AG10803 (cell line): Measurements from ENCODE around the gene SERPINE3.
A peak's percentile ranks its signal among the peaks of the same experiment; 100 is the strongest.

Experiments
- DNase-seq: peaks from one replicate; pipeline ENCODE4 v3.0.0; 2010; ENCODE audit warnings: low read depth
- H3K4me3 ChIP-seq: 2 replicates; pipeline ENCODE4 v1.5.1; 2011; ENCODE audit warnings: mild to moderate bottlenecking, low read length, control low read depth
- TF ChIP-seq, protein P1 (sequence below): conservative IDR thresholded peaks from 2 replicates; pipeline ENCODE4 v1.5.1; 2011; ENCODE audit warnings: mild to moderate bottlenecking, low read length, control low read depth, inconsistent platforms

SERPINE3 gene

DNA sequence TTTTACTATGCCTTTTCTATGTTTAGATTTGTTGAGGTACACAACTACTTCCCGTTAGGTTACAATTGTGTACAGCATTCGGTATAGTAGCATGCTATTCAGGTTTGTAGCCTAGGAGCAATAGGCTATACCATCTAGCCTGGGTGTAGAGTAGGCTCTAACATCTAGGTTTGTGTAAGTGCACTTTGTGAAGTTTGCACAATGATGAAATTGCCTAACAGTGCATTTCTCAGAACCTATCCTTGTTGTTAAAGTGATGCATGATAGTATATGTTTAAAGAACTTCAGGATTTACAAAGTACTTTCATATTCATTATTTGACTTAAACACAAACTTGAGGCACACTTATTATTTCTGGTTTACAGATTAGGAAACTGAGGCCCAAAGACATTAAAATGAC is 11.5 kb upstream of the SERPINE3 start:
- no peak overlapping the region for H3K4me3 ChIP-seq
- no peak for DNase-seq
- TF ChIP-seq, protein P1, sequence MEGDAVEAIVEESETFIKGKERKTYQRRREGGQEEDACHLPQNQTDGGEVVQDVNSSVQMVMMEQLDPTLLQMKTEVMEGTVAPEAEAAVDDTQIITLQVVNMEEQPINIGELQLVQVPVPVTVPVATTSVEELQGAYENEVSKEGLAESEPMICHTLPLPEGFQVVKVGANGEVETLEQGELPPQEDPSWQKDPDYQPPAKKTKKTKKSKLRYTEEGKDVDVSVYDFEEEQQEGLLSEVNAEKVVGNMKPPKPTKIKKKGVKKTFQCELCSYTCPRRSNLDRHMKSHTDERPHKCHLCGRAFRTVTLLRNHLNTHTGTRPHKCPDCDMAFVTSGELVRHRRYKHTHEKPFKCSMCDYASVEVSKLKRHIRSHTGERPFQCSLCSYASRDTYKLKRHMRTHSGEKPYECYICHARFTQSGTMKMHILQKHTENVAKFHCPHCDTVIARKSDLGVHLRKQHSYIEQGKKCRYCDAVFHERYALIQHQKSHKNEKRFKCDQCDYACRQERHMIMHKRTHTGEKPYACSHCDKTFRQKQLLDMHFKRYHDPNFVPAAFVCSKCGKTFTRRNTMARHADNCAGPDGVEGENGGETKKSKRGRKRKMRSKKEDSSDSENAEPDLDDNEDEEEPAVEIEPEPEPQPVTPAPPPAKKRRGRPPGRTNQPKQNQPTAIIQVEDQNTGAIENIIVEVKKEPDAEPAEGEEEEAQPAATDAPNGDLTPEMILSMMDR, result no peak

DNA sequence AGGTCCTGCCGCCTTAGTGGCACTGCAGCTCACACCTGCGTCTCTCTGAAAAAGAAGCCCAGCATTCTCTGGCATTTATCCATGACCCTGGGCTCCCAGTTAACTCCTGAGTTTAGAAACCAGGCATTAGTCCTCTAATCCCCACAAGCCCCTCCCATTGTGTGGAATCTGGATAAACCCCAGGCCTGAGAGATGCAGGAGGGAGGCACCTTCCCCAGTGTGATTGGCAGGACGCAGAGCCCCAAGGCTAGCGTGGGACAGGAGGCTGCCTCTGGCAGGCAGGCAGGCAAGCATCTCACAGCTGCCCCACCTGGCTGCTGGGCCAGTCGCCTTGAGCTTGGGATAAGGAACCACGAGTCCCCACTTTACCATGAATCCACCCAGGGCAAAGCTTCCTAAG is 11.0 kb upstream of the SERPINE3 start:
- no peak overlapping the region for H3K4me3 ChIP-seq
- DNase-seq, result no peak
- TF ChIP-seq, protein P1, result no peak

DNA sequence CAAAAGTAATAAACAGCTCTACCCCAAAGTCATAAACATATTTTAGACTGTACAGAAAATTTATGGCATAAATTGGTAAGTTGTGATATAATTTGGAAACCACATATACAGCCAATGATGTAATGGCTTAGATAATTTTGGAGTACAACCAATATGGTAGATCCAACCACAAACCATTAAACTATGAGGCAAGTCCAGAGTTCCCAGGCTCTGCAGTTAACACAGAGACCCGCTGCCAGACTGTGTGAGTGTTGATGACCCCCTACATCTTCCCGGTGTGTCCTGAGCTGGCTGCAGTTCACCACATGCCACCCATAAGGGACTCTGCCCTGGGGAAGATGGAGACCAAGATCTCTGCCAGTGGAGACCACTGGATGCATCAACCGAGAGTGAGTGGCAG is 9.9 kb upstream of the SERPINE3 start:
- H3K4me3 ChIP-seq, result no peak overlapping the region
- TF ChIP-seq, protein P1, result no peak
- DNase-seq, result peak; percentile 48

DNA sequence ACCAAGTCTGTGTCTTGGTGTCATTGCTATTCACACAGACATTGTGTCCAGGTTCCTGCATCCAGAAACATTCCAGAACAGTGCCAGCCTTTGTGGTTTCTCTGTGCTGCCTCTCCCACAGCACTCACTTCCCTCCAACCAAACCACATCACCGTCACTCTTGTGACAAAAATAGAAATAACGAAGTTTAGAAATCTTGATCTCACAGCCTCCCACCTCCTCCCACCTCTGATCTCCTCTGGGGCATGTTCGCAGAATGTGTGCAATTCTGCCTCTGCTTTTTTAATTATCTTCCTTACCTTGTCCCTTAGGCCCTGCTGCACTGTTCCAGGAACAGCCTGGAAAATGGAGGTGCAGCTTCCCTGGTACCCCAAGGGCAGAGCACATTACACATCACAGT is 8.7 kb upstream of the SERPINE3 start:
- peak; percentile 81 for DNase-seq
- H3K4me3 ChIP-seq, result no peak overlapping the region
- TF ChIP-seq, protein P1, result no peak

DNA sequence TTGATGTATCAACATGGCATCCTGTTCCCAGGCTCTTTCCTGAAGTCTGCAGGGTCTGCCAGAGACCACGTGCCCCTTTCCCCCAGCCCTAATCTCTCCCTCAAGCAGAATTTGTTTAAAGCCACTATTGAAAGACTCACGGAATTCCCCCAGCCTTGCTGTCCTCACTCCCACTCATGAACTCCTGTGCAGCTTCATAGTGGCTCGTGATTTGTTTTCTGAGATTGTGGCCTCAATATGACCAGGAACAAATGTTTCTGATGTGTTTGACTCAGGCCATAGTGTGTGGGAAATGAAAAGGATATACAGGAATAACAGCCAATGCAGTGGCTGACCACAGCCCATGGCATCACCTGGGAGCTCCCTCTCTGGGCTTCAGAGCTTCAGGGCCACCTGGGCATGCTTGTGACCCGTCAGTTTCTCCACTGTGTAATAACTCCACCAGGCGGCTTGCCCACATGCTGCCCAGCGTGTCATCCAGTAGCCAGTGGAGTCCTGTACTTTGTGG is 8.1 kb upstream of the SERPINE3 start:
- no peak overlapping the region for H3K4me3 ChIP-seq
- no peak for DNase-seq
- TF ChIP-seq, protein P1, result no peak

DNA sequence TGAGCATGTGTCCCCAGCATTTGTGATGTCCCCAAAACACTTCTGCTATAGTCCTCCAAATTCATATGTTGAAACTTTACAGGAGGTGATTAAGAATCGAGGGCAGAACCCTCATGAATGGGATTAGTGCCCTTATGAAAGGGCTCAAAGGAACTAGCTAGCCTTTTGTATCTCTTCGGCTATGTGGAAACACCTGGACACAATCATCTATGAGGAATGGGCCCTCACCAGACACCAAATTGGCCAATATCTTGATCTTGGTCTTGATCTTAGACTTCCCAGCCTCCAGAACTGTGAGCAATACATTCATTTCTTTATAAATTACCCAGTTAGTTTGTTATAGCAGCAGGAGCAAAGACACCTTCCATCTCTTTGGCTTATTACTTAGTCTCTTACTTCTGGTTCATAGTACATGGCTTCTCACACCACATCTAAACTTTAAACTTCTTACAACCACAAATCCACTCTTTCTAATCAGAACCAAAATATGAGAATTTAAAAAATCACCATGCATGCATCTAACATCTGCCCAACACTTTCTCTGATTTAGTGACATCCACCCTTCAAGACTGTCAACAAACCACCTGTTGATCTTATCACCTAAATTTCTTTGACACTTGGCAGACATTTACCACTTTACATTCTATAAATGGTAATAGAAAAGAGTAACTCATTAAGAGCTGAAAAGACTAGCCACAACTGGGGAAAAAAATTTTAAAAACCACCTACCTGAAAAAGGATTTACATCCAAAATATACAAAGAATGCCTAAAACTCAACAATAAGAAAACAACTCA is 6.7 kb upstream of the SERPINE3 start:
- no peak overlapping the region for H3K4me3 ChIP-seq
- DNase-seq, result no peak
- TF ChIP-seq, protein P1, result no peak

DNA sequence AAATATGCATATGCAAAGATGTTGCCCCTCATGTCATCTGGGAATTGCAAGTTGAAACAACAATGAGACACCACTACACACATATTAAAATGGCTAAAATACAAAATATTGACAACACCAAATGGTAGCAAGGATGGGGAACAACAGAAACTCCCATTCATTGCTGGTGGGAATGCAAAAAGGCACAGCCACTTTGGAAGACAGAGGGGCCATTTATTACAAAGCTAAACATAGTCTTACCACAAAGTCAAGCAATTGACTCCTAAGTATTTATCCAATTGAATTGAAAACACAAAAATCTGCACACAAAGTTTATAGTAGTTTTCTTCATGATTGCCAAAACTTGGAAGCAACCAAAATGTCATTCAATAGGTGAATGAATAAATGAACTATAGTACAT is 6.1 kb upstream of the SERPINE3 start:
- no peak for DNase-seq
- no peak overlapping the region for H3K4me3 ChIP-seq
- TF ChIP-seq, protein P1, result no peak
